Stomach (tissue), 9 donors: ENCODE results near the gene EHD4. TPM values are rescaled to one million over a fixed set of nuclear protein-coding genes. Genes with fewer than 3 reads are reported as not detected.

Source experiments
- DNase-seq, 2 donors: peaks; one replicate each; pipeline versions ENCODE4 v3.0.0 to v3.0.0-alpha.2; 2013 to 2019
- H3K27ac ChIP-seq, 5 donors: fragments of 200-600 bp in 4 of 5; sonication (generic) in 4 of 5; one replicate each; pipeline ENCODE4 v1.5.1; 2013 to 2019; ENCODE audit warnings: mild to moderate bottlenecking in 1 of 5, moderate library complexity in 1 of 5
- H3K27me3 ChIP-seq, 3 donors: fragments of 200-600 bp; sonication (generic); one replicate each; pipeline ENCODE4 v1.5.1; 2017 to 2019; ENCODE audit warnings: mixed run types in 1 of 3
- H3K36me3 ChIP-seq, 4 donors: fragments of 200-600 bp; sonication (generic); 1 replicate in 3 of 4; 2 replicates in 1 of 4; pipeline ENCODE4 v1.5.1; 2016 to 2019
- H3K4me1 ChIP-seq, 4 donors: fragments of 200-600 bp; sonication (generic); one replicate each; pipeline ENCODE4 v1.5.1; 2016 to 2019
- H3K4me3 ChIP-seq, 4 donors: fragments of 200-600 bp; sonication (generic) in 3 of 4; one replicate each; pipeline ENCODE4 v1.5.1; 2016 to 2019; ENCODE audit warnings: mild to moderate bottlenecking in 1 of 4
- H3K9me3 ChIP-seq, 4 donors: fragments of 200-600 bp; sonication (generic); one replicate each; pipeline ENCODE4 v1.5.1; 2016 to 2019
- CTCF ChIP-seq, 7 experiments: fragments of 450-650 bp in 4 of 7; fragments of 200-600 bp in 3 of 7; sonication (generic) in 3 of 7; IDR thresholded peaks; one replicate each; pipeline ENCODE4 v1.5.1; 2016 to 2019; ENCODE audit warnings: antibody characterized with exemption in 7 of 7, control low read depth in 2 of 7, mild to moderate bottlenecking in 1 of 7
- EP300 ChIP-seq: sonication (generic); formaldehyde crosslinking; IDR thresholded peaks from one replicate; pipeline ENCODE4 v1.6.1; 2017; ENCODE audit warnings: antibody characterized with exemption
- POLR2A ChIP-seq, 4 donors: fragments of 450-650 bp; IDR thresholded peaks; one replicate each; pipeline ENCODE4 v1.6.1; 2016; ENCODE audit warnings: antibody characterized with exemption in 4 of 4, control low read depth in 2 of 4, mild to moderate bottlenecking in 1 of 4, moderate library complexity in 1 of 4
- POLR2AphosphoS5 ChIP-seq, 3 donors: sonication (generic); formaldehyde crosslinking; IDR thresholded peaks; one replicate each; pipeline ENCODE4 v1.6.1; 2016; ENCODE audit warnings: antibody characterized with exemption in 3 of 3
- WGBS, 5 donors: extraction: QIAGEN DNeasy Blood & Tissue Kit in 3 of 5; methylation state at CpG; one replicate each; pipeline versions ENCODE4 v1.1.5 to v1.1.7; 2013 to 2018; 5-methylcytosine and 5-hydroxymethylcytosine counted together
- intact Hi-C: fragments of 100-400 bp; cut with DNase I; formaldehyde crosslinking; loops from one replicate; pipeline ENCODE4 v1.15.1; 2023; ENCODE audit warnings: low total_unique reads
- polyA plus RNA-seq, 3 donors: library from polyadenylated mRNA; stranded (reverse); fragments of 200-250 nt; gene quantifications; one replicate each; pipeline ENCODE4 v1.2.3, GENCODE V29; 2013
- small RNA-seq, 4 donors: library from RNA; depleted of rRNA; stranded (forward); fragments of <200 nt; gene quantifications; one replicate each; pipeline ENCODE3, GENCODE V24; 2016
- total RNA-seq, 5 donors: library from RNA; depleted of rRNA; stranded (reverse); fragments of >200 nt; gene quantifications; one replicate each; pipeline versions ENCODE4 v1.1.0 to v1.2.3, GENCODE V29; 2014 to 2016
- donor health status: healthy with polysubstance abuse.
- donor health status: Bipolar disorder and iron deficiency.
- donor health status: healthy.

EHD4 gene
- total and polyA plus RNA-seq, 8 donors: 5.8 to 86.4 (median 16.2) TPM

- no peak for TF ChIP-seq POLR2AphosphoS5 (IDR thresholded peaks at IDR 0.05)
- TF ChIP-seq EP300: no peak
- TF ChIP-seq CTCF (IDR thresholded peaks at IDR 0.05): no peak
- no peak for TF ChIP-seq POLR2A (IDR thresholded peaks at IDR 0.05)
- Histone ChIP-seq H3K36me3 (peaks cover 43 to 52% (median 50%) of the 10 kb centered on the region in 4 donors), H3K27ac (no peak overlapping the region), H3K4me1 (peaks cover 0 to 9% (median 5%) of the 10 kb centered on the region in 4 donors), H3K27me3 (peaks cover 0 to 27% (median 6%) of the 10 kb centered on the region in 3 donors), H3K9me3 (no peaks in the 10 kb centered on the region), H3K4me3 (no peak overlapping the region)
- no peak for DNase-seq
- WGBS, 5 donors: 60 to 82% (median 73%) methylated on average over 6 of the region's 6 CpGs
- intact Hi-C loops: no loop called here
Measured at GRCh38 chr15:41849204-41849603, 123.2 kb downstream of the EHD4 start.

DNA sequence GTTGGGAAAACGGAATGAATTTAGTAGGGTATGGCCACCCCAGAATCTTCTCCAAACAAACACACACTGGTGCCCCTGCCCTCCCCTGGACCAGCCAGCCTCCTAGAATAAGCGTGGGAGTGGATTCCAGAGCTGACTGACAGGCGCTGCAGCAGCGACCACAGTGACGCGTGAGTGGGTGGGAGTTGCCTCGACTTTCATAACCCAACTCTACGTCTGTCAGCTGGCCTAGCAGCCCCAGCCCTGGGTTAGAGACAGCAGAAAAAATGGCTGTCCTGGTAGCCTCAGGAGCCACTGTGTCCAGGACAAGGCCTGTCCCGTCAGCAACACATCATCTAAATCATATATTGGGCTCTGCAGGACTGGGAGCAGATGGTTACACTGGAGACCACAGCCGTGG is 123.7 kb downstream of the EHD4 start:
- Histone ChIP-seq H3K4me3 (no peak overlapping the region), H3K27ac (no peak overlapping the region)

DNA sequence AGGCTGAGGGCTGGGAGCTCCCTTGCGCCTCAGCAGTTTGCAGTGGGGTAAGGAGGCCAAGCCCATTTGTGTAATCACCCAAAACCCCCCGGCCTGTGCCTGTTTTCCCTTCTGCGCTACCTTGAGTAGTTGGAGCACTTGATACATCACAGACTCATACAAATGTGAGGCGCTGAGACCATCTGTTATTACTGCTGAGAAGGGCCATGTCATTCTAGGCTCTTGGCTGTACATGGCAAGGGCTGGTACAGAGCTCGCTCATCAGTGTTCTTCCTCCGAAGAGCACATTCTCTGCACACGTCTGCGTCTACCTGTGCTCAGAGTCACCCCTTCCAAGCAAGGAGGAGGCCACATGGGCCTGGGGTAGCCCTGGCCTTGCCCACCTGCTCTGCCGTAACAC is 124.4 kb downstream of the EHD4 start:
- peaks cover 0 to 15% (median 3%) of the 10 kb centered on the region in 3 donors for H3K27me3 ChIP-seq
- intact Hi-C loops: no loop called here
- H3K36me3 ChIP-seq: peaks cover 43 to 63% (median 62%) of the 10 kb centered on the region in 4 donors
- no peak overlapping the region for H3K27ac ChIP-seq
- no peak for DNase-seq
- H3K4me3 ChIP-seq: no peak overlapping the region
- peaks cover 0 to 9% (median 5%) of the 10 kb centered on the region in 4 donors for H3K4me1 ChIP-seq
- TF ChIP-seq POLR2A (IDR thresholded peaks at IDR 0.05) (no peak), POLR2AphosphoS5 (IDR thresholded peaks at IDR 0.05) (no peak), CTCF (IDR thresholded peaks at IDR 0.05) (no peak), EP300 (no peak)
- H3K9me3 ChIP-seq: no peaks in the 10 kb centered on the region
- 90 to 98% (median 96%) methylated on average over 9 of the region's 9 CpGs for WGBS, 5 donors

More for the DNA sequence above, 123.7 kb downstream of the EHD4 start:
- Histone ChIP-seq H3K4me1 (peaks cover 0 to 9% (median 5%) of the 10 kb centered on the region in 4 donors), H3K27me3 (peaks cover 0 to 21% (median 6%) of the 10 kb centered on the region in 3 donors), H3K36me3 (peaks cover 43 to 57% (median 56%) of the 10 kb centered on the region in 4 donors), H3K9me3 (no peaks in the 10 kb centered on the region)
- no peak for TF ChIP-seq CTCF (IDR thresholded peaks at IDR 0.05)
- no peak for TF ChIP-seq POLR2AphosphoS5 (IDR thresholded peaks at IDR 0.05)
- no peak for TF ChIP-seq POLR2A (IDR thresholded peaks at IDR 0.05)
- TF ChIP-seq EP300: no peak
- intact Hi-C loops: no loop called here
- WGBS, 5 donors: 83 to 88% (median 84%) methylated on average over 8 to 10 of the region's 10 CpGs
- no peak for DNase-seq

GRCh38 chr15:41847206-41847605 is 125.2 kb downstream of the EHD4 start:
- Histone ChIP-seq H3K27me3 (peaks cover 0 to 7% (median 3%) of the 10 kb centered on the region in 3 donors), H3K4me1 (peaks cover 0 to 9% (median 5%) of the 10 kb centered on the region in 4 donors), H3K4me3 (no peak overlapping the region), H3K9me3 (no peaks in the 10 kb centered on the region), H3K27ac (no peak overlapping the region), H3K36me3 (peaks cover 46 to 71% (median 69%) of the 10 kb centered on the region in 4 donors)
- no peak for DNase-seq
- no peak for TF ChIP-seq POLR2A (IDR thresholded peaks at IDR 0.05)
- no peak for TF ChIP-seq CTCF (IDR thresholded peaks at IDR 0.05)
- no peak for TF ChIP-seq EP300
- TF ChIP-seq POLR2AphosphoS5 (IDR thresholded peaks at IDR 0.05): no peak
- WGBS, 5 donors: 86 to 93% (median 90%) methylated on average over 9 to 14 of the region's 14 CpGs
- intact Hi-C loops: no loop called here

Small RNAs within 50 kb of the gene (small RNA-seq; reads per million reads assigned to genes)
- gene MIR4310 (0 reads per million in 4 donors), gene RNA5SP393 (0 reads per million in 4 donors)

Other genes with a start within 250 kb of the EHD4 start
- 10 to 100 TPM in 4 of 5 donors, 1 to 10 TPM in 1; 8.8 to 41.5 (median 22.6) TPM for gene MAPKBP1, start 198.1 kb downstream of the EHD4 start, total RNA-seq
- 10 to 100 TPM in 2 of 3 donors, 1 to 10 TPM in 1; 9.0 to 20.5 (median 13.1) TPM for gene MAPKBP1, start 198.1 kb downstream of the EHD4 start, polyA plus RNA-seq
- gene JMJD7, start 144.5 kb downstream of the EHD4 start, total RNA-seq: 1 to 10 TPM in 1 of 5 donors, under 1 TPM in 2, not detected in 2; 0.55 to 3.1 (median 0.58) TPM
- gene JMJD7, start 144.5 kb downstream of the EHD4 start, polyA plus RNA-seq: 10 to 100 TPM; 16.8 to 24.2 (median 22.5) TPM
- gene PLA2G4B, start 133.7 kb downstream of the EHD4 start, total RNA-seq: 10 to 100 TPM in 3 of 5 donors, 1 to 10 TPM in 2; 2.6 to 71.2 (median 22.6) TPM
- 10 to 100 TPM in 1 of 3 donors, 1 to 10 TPM in 2; 4.0 to 38.5 (median 5.3) TPM for gene PLA2G4B, start 133.7 kb downstream of the EHD4 start, polyA plus RNA-seq
- 1 to 10 TPM in 1 of 5 donors, under 1 TPM in 3, not detected in 1; 0.29 to 4.9 (median 0.80) TPM for gene SPTBN5, start 78.5 kb downstream of the EHD4 start, total RNA-seq
- gene SPTBN5, start 78.5 kb downstream of the EHD4 start, polyA plus RNA-seq: 1 to 10 TPM; 2.6 to 3.2 (median 2.9) TPM
- gene PLA2G4E, start 48.5 kb upstream of the EHD4 start, total RNA-seq: not detected
- under 1 TPM in 1 of 3 donors, not detected in 2; 0.78 TPM for gene PLA2G4E, start 48.5 kb upstream of the EHD4 start, polyA plus RNA-seq
- gene PLA2G4D, start 122.0 kb upstream of the EHD4 start, total RNA-seq: 1 to 10 TPM in 2 of 5 donors, not detected in 3; 1.2 to 2.9 TPM
- 1 to 10 TPM in 1 of 3 donors, under 1 TPM in 1, not detected in 1; 0.18 to 3.2 TPM for gene PLA2G4D, start 122.0 kb upstream of the EHD4 start, polyA plus RNA-seq
- gene PLA2G4F, start 184.1 kb upstream of the EHD4 start, total RNA-seq: 10 to 100 TPM in 4 of 5 donors, 1 to 10 TPM in 1; 3.5 to 41.4 (median 12.9) TPM
- 1 to 10 TPM; 1.9 to 4.7 (median 3.8) TPM for gene PLA2G4F, start 184.1 kb upstream of the EHD4 start, polyA plus RNA-seq
- gene VPS39, start 235.7 kb upstream of the EHD4 start, total RNA-seq: 100 to 1,000 TPM in 2 of 5 donors, 10 to 100 TPM in 3; 71.9 to 635 (median 96.3) TPM
- 10 to 100 TPM; 22.2 to 28.4 (median 26.1) TPM for gene VPS39, start 235.7 kb upstream of the EHD4 start, polyA plus RNA-seq